Measurements from ENCODE around the gene LPCAT4. TPM values are rescaled to one million over a fixed set of nuclear protein-coding genes. Genes with fewer than 3 reads are reported as not detected.

Gene LPCAT4
- total RNA-seq: 8.7 and 8.8 TPM in 2 replicates

DNA sequence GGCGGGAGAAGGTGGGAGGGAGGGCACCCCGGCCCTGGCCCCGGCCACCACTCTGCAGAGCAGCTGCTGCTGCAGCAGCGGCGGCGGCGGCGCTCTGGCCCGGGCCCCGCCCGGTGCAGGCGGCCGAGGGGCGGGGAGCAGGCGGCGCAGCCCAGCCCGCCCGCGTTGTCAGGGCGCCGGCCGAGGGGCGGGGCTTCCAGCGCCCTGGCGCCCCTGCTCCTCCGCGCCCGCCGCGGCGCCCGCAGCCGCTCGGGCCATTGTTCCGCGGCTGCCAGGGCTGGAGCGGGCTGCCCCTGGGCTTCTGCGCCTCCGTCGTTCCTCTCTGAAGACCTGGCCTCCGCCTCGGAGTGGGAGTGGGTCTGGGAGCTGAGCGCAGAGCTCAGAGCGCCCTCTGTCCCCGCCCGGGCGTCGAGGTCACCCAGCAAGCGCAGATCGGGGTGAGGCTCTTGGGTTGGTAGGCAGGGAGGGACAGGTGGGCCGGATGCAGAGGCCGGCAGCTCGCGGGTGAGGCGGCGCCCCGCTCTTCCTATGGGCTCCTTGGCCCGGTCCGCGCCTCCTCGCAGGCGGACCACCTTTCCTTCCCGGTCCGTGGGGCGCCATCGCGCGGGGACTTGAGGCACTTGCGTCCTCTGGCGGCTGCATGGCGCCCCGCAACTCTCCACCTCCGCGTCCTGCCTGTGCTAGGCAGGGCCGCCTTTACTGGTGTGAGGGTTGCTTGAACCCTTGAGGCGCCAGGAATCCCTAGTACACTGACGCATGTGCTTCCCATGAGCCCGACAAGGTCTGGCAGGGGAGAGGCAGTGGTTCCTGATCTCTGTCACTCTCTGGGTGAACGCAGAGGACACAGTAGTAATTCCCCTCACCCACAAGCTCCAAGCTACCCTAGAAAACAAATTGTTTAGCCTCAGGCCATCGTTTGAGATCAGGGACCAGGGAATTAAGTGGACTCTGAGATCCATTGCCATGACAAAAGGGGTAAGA is at the start of gene LPCAT4:
Gene LPCAT4, minus strand, starts transcription at position 96 of the 981 bp plus-strand sequence. CDS start 96 bp downstream, outside the sequence.

GRCh38 chr15:34342737-34343575 is 24.0 kb downstream of the LPCAT4 start, which contains the start of the genes NOP10 and NUTM1:
NOP10 (minus strand) TSS chr15:34343136; CDS start chr15:34343073, 63 bp downstream.
NUTM1 (plus strand) TSS chr15:34343315; CDS start chr15:34343697, 382 bp downstream.

GRCh38 chr15:34337557-34338306 is 29.3 kb downstream of the LPCAT4 start, which contains the start of gene SLC12A6:
SLC12A6 (minus strand) TSS chr15:34337781; CDS start chr15:34336680, 1,101 bp downstream.

Other genes starting within 250 kb of the LPCAT4 start
- gene KATNBL1, start 157.1 kb downstream of the LPCAT4 start, total RNA-seq: 18.6 and 22.5 TPM in 2 replicates
- 172 and 186 TPM in 2 replicates for gene EMC4, start 142.2 kb downstream of the LPCAT4 start, total RNA-seq
- 9.1 and 13.7 TPM in 2 replicates for gene SLC12A6, start 29.4 kb downstream of the LPCAT4 start, total RNA-seq
- gene NOP10, start 24.1 kb downstream of the LPCAT4 start, total RNA-seq: 241 and 275 TPM in 2 replicates
- not detected in 2 replicates for gene NUTM1, start 23.9 kb downstream of the LPCAT4 start, total RNA-seq
- gene GOLGA8A, start 70.6 kb upstream of the LPCAT4 start, total RNA-seq: 1.8 and 12.3 TPM in 2 replicates
- gene GOLGA8B, start 216.5 kb upstream of the LPCAT4 start, total RNA-seq: 4.8 and 32.7 TPM in 2 replicates